ENCODE data around the gene C4orf36.

- TF ChIP-seq POLR2A (IDR thresholded peaks at IDR 0.05; ENCODE audit: low read depth, low read length) (no peak), CTCF (conservative IDR thresholded peaks at IDR 0.05; ENCODE audit: low read depth, low read length) (no peak), RAD21 (IDR thresholded peaks at IDR 0.05; ENCODE audit: low read length) (no peak), FOS (IDR thresholded peaks at IDR 0.05; ENCODE audit: low read depth, low read length) (no peak), CEBPB (IDR thresholded peaks at IDR 0.05; ENCODE audit: low read depth, low read length) (peak; percentile 30; the same call in 1 of the 2 replicates), MAFK (IDR thresholded peaks at IDR 0.05; ENCODE audit: low read depth, low read length) (no peak), MAZ (IDR thresholded peaks at IDR 0.05; ENCODE audit: borderline replicate concordance, low read depth, low read length) (no peak), RCOR1 (IDR thresholded peaks at IDR 0.05; ENCODE audit: insufficient replicate concordance, low read length) (no peak), SMC3 (IDR thresholded peaks at IDR 0.05; ENCODE audit: low read depth, low read length) (no peak), BHLHE40 (IDR thresholded peaks at IDR 0.05; ENCODE audit: low read depth, low read length) (peak; percentile 93), USF2 (IDR thresholded peaks at IDR 0.05; ENCODE audit: low read depth, low read length) (peak; percentile 64), ELK1 (IDR thresholded peaks at IDR 0.05; ENCODE audit: borderline replicate concordance, low read depth, low read length) (no peak)
Observed at GRCh38 chr4:86918539-86919072, 26.4 kb upstream of the C4orf36 start.

Measured in IMR-90 (cell line).